Stimulated activated naive CD8-positive, alpha-beta T cell treated with anti-CD3 and anti-CD28 coated beads, Interleukin-15, Interleukin-2, amounts not matched to agents 100 ng/mL and 50 ng/mL, for 24 hours (primary cell): ENCODE results near the gene CLEC2D.
"Not testable (repeated sequence)": the region's sequence is repeated elsewhere in the genome, so short reads cannot be mapped to it uniquely, and the experiment has no call there.

Experiments used
- H3K27ac Mint-ChIP-seq: one replicate; pipeline ENCODE4 v1.8.0; 2021; ENCODE audit warnings: mild to moderate bottlenecking, mixed read lengths
- H3K27me3 Mint-ChIP-seq: one replicate; pipeline ENCODE4 v1.8.0; 2021; ENCODE audit warnings: mixed read lengths
- H3K36me3 Mint-ChIP-seq: one replicate; pipeline ENCODE4 v1.8.0; 2021; ENCODE audit warnings: low read depth, mixed read lengths
- H3K4me1 Mint-ChIP-seq: one replicate; pipeline ENCODE4 v1.8.0; 2021; ENCODE audit warnings: low read depth, mixed read lengths
- H3K4me3 Mint-ChIP-seq: one replicate; pipeline ENCODE4 v1.8.0; 2021; ENCODE audit warnings: mild to moderate bottlenecking, mixed read lengths
- H3K9me3 Mint-ChIP-seq: one replicate; pipeline ENCODE4 v1.8.0; 2021; ENCODE audit warnings: mixed read lengths

Gene CLEC2D

GRCh38 chr12:9673404-9674225 lies 4.1 kb downstream of the CLEC2D start:
- Mint-ChIP-seq H3K4me1 (peaks cover 82% of the 10 kb centered on the region), H3K27me3 (peaks cover 4% of the 10 kb centered on the region), H3K27ac (peak overlapping the region; percentile 100), H3K36me3 (peaks cover 95% of the 10 kb centered on the region), H3K4me3 (peak overlapping the region; percentile 100), H3K9me3 (no peaks in the 10 kb centered on the region)

GRCh38 chr12:9674226-9674590 lies 4.7 kb downstream of the CLEC2D start:
- Mint-ChIP-seq H3K9me3 (no peaks in the 10 kb centered on the region), H3K4me1 (peaks cover 80% of the 10 kb centered on the region), H3K27me3 (peaks cover 4% of the 10 kb centered on the region), H3K4me3 (peak overlapping the region; percentile 100), H3K27ac (peak overlapping the region; percentile 100), H3K36me3 (peaks cover 98% of the 10 kb centered on the region)

GRCh38 chr12:9682508-9682907 lies 13.0 kb downstream of the CLEC2D start:
- Mint-ChIP-seq H3K27ac (peak overlapping the region; percentile 56), H3K4me3 (peak overlapping the region; percentile 48)
- H3K27me3 Mint-ChIP-seq = not testable (repeated sequence)

GRCh38 chr12:9682949-9683348 lies 13.4 kb downstream of the CLEC2D start:
- H3K36me3 Mint-ChIP-seq = peaks cover 99% of the 10 kb centered on the region
- peak overlapping the region; percentile 56 for H3K27ac Mint-ChIP-seq
- peaks cover 85% of the 10 kb centered on the region for H3K4me1 Mint-ChIP-seq
- H3K27me3 Mint-ChIP-seq = not testable (repeated sequence)
- peaks cover 27% of the 10 kb centered on the region for H3K9me3 Mint-ChIP-seq
- H3K4me3 Mint-ChIP-seq = peak overlapping the region; percentile 54

More at GRCh38 chr12:9682508-9682907, 13.0 kb downstream of the CLEC2D start:
- Mint-ChIP-seq H3K4me1 (peaks cover 89% of the 10 kb centered on the region), H3K36me3 (peaks cover 99% of the 10 kb centered on the region), H3K9me3 (peaks cover 27% of the 10 kb centered on the region)

- peak overlapping the region; percentile 53 for H3K27ac Mint-ChIP-seq
- H3K4me1 Mint-ChIP-seq = peaks cover 79% of the 10 kb centered on the region
- H3K4me3 Mint-ChIP-seq = peak overlapping the region; percentile 54
- H3K27me3 Mint-ChIP-seq = not testable (repeated sequence)
- peaks cover 17% of the 10 kb centered on the region for H3K9me3 Mint-ChIP-seq
- H3K36me3 Mint-ChIP-seq = peaks cover 97% of the 10 kb centered on the region
Observed at GRCh38 chr12:9685366-9685765, 15.9 kb downstream of the CLEC2D start.

- Mint-ChIP-seq H3K36me3 (peaks cover 97% of the 10 kb centered on the region), H3K4me3 (peak overlapping the region; percentile 31), H3K27me3 (no peaks in the 10 kb centered on the region), H3K27ac (peak overlapping the region; percentile 70), H3K4me1 (peaks cover 74% of the 10 kb centered on the region), H3K9me3 (peaks cover 17% of the 10 kb centered on the region)
Observed at GRCh38 chr12:9685915-9686314, 16.4 kb downstream of the CLEC2D start.

GRCh38 chr12:9687228-9687627 lies 17.7 kb downstream of the CLEC2D start:
- no peak overlapping the region for H3K4me3 Mint-ChIP-seq
- no peaks in the 10 kb centered on the region for H3K27me3 Mint-ChIP-seq
- peak overlapping the region; percentile 67 for H3K27ac Mint-ChIP-seq
- H3K9me3 Mint-ChIP-seq = peaks cover 15% of the 10 kb centered on the region
- peaks cover 97% of the 10 kb centered on the region for H3K36me3 Mint-ChIP-seq
- H3K4me1 Mint-ChIP-seq = peaks cover 70% of the 10 kb centered on the region

- Mint-ChIP-seq H3K9me3 (peaks cover 20% of the 10 kb centered on the region), H3K27me3 (no peaks in the 10 kb centered on the region), H3K27ac (no peak overlapping the region), H3K36me3 (peaks cover 96% of the 10 kb centered on the region), H3K4me1 (peaks cover 42% of the 10 kb centered on the region), H3K4me3 (no peak overlapping the region)
Observed at GRCh38 chr12:9692909-9693308, 23.4 kb downstream of the CLEC2D start.

- H3K4me1 Mint-ChIP-seq = peaks cover 47% of the 10 kb centered on the region
- peaks cover 86% of the 10 kb centered on the region for H3K36me3 Mint-ChIP-seq
- peaks cover 20% of the 10 kb centered on the region for H3K9me3 Mint-ChIP-seq
- H3K27me3 Mint-ChIP-seq = no peaks in the 10 kb centered on the region
- no peak overlapping the region for H3K4me3 Mint-ChIP-seq
- H3K27ac Mint-ChIP-seq = peak overlapping the region; percentile 52
Observed at GRCh38 chr12:9694241-9694640, 24.7 kb downstream of the CLEC2D start.

- Mint-ChIP-seq H3K36me3 (peaks cover 77% of the 10 kb centered on the region), H3K9me3 (peaks cover 20% of the 10 kb centered on the region), H3K4me1 (peaks cover 48% of the 10 kb centered on the region), H3K4me3 (peak overlapping the region; percentile 10)
- not testable (repeated sequence) for H3K27ac Mint-ChIP-seq, H3K27me3 Mint-ChIP-seq
Observed at GRCh38 chr12:9695150-9695549, 25.6 kb downstream of the CLEC2D start.

GRCh38 chr12:9695661-9696060 lies 26.1 kb downstream of the CLEC2D start:
- H3K4me3 Mint-ChIP-seq, H3K27me3 Mint-ChIP-seq: not testable (repeated sequence)
- Mint-ChIP-seq H3K27ac (peak overlapping the region; percentile 9), H3K4me1 (peaks cover 53% of the 10 kb centered on the region), H3K36me3 (peaks cover 74% of the 10 kb centered on the region), H3K9me3 (peaks cover 20% of the 10 kb centered on the region)

GRCh38 chr12:9697619-9698018 lies 28.1 kb downstream of the CLEC2D start:
- Mint-ChIP-seq H3K4me1 (peaks cover 69% of the 10 kb centered on the region), H3K36me3 (peaks cover 55% of the 10 kb centered on the region), H3K9me3 (peaks cover 16% of the 10 kb centered on the region), H3K27ac (no peak overlapping the region), H3K27me3 (no peaks in the 10 kb centered on the region), H3K4me3 (no peak overlapping the region)

GRCh38 chr12:9698681-9699080 lies 29.2 kb downstream of the CLEC2D start:
- H3K36me3 Mint-ChIP-seq = peaks cover 44% of the 10 kb centered on the region
- H3K27ac Mint-ChIP-seq = peak overlapping the region; percentile 77
- H3K4me1 Mint-ChIP-seq = peaks cover 74% of the 10 kb centered on the region
- no peaks in the 10 kb centered on the region for H3K27me3 Mint-ChIP-seq
- peaks cover 16% of the 10 kb centered on the region for H3K9me3 Mint-ChIP-seq
- peak overlapping the region; percentile 8 for H3K4me3 Mint-ChIP-seq

- Mint-ChIP-seq H3K27ac (peak overlapping the region; percentile 41), H3K4me1 (peaks cover 70% of the 10 kb centered on the region), H3K9me3 (peaks cover 14% of the 10 kb centered on the region), H3K4me3 (no peak overlapping the region), H3K27me3 (no peaks in the 10 kb centered on the region), H3K36me3 (peaks cover 37% of the 10 kb centered on the region)
Observed at GRCh38 chr12:9699269-9699897, 29.9 kb downstream of the CLEC2D start.

GRCh38 chr12:9699898-9700605 lies 30.5 kb downstream of the CLEC2D start:
- Mint-ChIP-seq H3K27ac (peak overlapping the region; percentile 41), H3K9me3 (peaks cover 17% of the 10 kb centered on the region), H3K27me3 (no peaks in the 10 kb centered on the region), H3K4me3 (no peak overlapping the region), H3K4me1 (peaks cover 70% of the 10 kb centered on the region), H3K36me3 (peaks cover 31% of the 10 kb centered on the region)
